GF-D8 (cell line): ENCODE measurements around the gene STARD3.
"Not testable (repeated sequence)": the region's sequence is repeated elsewhere in the genome, so short reads cannot be mapped to it uniquely, and the experiment has no call there.

ENCODE experiments used
- DNase-seq: peaks from one replicate; lab custom pipeline; 2025; lab: John Stamatoyannopoulos, UW

The STARD3 gene

GRCh38 chr17:39695089-39695474 lies 58.1 kb downstream of the STARD3 start:
- DNase-seq = no peak

GRCh38 chr17:39696731-39697130 lies 59.8 kb downstream of the STARD3 start:
- no peak for DNase-seq

- DNase-seq = no peak
Observed at GRCh38 chr17:39697961-39698360, 61.0 kb downstream of the STARD3 start.

DNA sequence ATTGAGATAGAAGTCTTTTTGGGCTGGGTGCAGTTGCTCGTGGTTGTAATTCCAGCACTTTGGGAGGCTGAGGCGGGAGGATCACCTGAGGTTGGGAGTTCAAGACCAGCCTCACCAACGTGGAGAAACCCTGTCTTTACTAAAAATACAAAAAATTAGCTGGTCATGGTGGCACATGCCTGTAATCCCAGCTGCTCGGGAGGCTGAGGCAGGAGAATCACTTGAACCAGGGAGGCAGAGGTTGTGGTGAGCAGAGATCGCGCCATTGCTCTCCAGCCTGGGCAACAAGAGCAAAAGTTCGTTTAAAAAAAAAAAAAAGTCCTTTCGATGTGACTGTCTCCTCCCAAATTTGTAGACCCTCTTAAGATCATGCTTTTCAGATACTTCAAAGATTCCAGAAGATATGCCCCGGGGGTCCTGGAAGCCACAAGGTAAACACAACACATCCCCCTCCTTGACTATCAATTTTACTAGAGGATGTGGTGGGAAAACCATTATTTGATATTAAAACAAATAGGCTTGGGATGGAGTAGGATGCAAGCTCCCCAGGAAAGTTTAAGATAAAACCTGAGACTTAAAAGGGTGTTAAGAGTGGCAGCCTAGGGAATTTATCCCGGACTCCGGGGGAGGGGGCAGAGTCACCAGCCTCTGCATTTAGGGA lies 62.3 kb downstream of the STARD3 start:
- not testable (repeated sequence) for DNase-seq

GRCh38 chr17:39699818-39700147 lies 62.8 kb downstream of the STARD3 start, which contains the start of gene ERBB2:
ERBB2 (plus strand) TSS chr17:39700064; CDS start chr17:39700239, 175 bp downstream.
- DNase-seq = no peak

GRCh38 chr17:39700148-39700987 lies 63.4 kb downstream of the STARD3 start:
- DNase-seq = no peak

- no peak for DNase-seq
Observed at GRCh38 chr17:39701012-39701783, 64.3 kb downstream of the STARD3 start.

GRCh38 chr17:39701784-39702422 lies 65.0 kb downstream of the STARD3 start:
- no peak for DNase-seq

DNA sequence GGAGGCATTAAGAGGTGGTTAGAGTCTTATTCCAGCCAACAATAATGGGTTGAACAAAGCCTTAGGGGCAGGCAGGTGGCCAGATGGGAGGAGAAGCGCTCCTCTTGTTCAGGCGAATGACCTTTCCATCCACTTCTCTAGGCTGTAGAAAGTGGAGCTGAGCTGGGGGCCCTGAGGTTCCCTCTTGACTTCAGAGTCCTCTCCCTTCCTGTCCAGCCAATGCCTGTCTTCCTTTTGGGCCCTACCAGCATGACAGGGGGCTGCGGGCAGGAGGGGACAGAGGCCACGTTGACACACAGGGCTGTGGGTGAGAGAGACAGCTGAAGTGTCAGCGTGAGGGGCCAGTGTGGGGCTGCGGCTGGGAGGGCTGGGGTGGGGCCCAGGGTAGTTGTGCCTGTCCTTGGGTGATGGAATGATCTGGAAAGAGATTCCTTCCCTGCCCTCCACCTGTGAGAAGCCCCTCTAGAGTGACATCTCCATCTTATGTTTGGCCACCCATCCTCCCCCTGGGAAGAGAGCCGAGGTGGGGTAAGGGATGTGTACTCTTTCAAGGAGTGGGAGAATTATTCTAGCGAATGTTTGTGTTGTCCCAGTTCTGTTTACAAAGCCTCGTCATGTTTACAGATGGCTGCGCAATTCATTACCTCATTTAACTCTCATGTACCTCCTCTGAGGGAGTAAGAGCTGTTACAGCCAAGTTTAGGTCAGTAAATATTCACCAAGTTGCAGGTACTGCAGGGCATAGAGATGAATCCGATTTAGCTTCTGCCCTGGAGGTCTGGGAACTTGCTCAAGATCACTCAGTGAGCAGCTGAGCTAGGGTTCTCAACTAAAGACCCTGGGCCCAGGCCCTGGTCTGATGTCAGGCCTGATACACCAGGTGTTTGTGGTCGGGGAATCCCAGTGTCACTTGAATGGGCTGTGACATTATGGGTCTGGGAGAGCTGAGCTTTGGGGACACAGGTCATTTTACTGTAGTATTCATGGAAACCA lies 66.3 kb downstream of the STARD3 start:
- no peak for DNase-seq

DNA sequence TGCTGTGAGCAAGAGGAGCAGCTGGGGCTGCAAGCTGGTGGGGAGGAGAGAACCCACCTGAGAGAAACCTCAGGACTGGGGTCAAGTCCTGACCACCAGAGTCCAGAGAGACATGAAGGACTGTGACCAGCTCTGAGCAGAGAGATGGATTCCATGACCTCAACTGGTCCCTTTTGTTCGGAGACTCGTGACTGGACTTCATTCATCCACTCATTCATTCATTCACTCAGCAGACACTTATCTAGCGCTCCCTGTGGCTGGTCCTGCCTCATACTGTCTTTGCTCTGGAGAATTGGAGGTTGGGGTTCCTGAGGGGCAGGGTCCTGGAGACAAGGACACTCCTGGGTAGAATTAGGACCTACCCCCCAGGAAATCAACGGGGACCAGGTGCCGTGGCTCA lies 67.0 kb downstream of the STARD3 start:
- no peak for DNase-seq

DNA sequence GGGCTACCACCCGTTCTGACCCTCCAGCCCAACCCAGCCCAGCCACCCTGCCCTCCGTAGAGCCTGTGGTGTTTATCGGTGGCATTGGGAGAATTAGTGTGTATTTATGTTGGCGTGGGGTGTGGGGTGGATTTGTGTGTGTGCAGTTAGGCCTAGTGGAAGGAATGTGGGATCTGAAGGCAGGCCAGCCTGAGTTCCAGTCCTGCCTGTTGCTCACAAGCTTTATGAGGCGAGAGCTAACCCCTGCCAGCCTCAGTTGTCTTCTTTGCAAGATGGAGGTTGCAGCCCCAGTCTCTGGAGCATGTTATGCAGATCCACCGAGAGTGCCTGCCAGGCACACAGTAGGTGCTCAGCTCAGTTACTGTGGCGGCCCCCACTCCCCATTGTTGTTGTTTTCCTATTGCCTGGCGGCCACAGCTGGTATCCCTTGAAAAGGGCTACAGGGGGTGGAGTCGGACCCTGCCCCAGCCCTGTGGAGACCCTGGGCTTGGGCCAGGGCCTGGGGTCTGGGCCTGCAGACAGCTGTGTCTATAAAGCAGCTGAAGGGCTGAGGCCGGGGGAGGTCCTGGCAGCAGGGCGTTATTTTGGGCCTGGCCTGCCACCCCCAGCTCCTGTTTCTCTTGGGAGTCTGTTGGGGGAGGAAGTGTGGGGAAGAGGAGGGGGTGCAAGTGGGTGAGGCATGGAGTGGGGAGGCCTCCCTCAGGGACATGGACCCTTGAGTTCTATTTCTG lies 68.0 kb downstream of the STARD3 start:
- no peak for DNase-seq

DNA sequence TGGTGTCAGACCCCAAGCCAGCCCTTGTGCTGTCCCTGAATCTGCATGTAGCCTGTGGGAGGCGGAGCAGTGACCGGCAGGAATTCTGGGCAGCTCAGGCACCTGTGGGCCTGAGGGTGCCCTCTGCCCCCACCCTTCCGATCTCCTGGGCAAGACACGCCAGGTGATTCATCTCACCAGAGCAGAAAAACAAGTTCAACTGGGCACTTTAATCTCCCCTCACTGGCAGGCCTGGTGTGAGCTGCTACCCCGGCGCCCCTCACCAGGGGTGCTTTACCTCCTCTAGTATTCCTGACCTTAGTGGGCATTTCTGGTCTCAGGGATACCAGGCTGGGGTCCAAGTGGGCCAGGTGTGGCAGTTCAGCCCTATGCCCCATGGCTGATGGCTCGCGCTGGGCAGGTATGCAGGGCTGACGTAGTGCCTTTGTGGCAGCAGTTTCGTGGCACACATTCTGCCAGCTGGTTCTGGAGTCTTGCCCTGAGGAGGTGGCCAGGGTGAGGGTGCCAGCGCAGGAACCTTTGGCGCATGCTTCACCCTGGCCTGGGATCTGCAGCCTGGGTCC lies 68.9 kb downstream of the STARD3 start:
- no peak for DNase-seq

GRCh38 chr17:39706383-39706782 lies 69.4 kb downstream of the STARD3 start:
- no peak for DNase-seq

DNA sequence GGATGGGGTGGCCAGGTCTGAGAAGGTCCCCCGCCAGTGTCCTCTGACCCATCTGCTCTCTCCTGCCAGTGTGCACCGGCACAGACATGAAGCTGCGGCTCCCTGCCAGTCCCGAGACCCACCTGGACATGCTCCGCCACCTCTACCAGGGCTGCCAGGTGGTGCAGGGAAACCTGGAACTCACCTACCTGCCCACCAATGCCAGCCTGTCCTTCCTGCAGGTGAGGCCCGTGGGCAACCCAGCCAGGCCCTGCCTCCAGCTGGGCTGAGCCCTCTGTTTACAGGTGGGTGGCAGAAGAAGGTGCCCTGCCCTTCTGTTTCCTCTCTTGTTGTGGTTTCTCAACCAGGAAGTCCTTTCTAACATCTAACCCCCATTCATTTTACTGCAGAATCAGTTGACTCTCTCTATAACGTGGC lies 70.0 kb downstream of the STARD3 start:
- DNase-seq = no peak

GRCh38 chr17:39709319-39709997 lies 72.5 kb downstream of the STARD3 start:
- DNase-seq = no peak

- no peak for DNase-seq
Observed at GRCh38 chr17:39709998-39710964, 73.3 kb downstream of the STARD3 start.

DNA sequence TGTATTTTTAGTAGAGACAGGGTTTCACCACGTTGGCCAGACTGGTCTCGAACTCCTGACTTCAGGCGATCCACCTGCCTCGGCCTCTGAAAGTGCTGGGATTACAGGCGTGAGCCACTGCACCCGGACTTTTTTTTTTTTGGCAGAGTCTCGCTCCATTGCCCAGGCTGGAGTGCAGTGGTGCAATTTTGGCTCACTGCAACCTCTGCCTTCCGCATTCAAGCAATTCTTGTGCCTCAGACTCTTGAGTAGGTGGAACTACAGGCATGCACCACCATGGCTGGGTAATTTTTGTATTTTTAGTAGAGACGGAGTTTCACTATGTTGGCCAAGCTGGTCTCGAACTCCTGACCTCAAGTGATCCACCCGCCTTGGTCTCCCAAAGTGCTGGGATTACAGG lies 74.1 kb downstream of the STARD3 start:
- not testable (repeated sequence) for DNase-seq

DNA sequence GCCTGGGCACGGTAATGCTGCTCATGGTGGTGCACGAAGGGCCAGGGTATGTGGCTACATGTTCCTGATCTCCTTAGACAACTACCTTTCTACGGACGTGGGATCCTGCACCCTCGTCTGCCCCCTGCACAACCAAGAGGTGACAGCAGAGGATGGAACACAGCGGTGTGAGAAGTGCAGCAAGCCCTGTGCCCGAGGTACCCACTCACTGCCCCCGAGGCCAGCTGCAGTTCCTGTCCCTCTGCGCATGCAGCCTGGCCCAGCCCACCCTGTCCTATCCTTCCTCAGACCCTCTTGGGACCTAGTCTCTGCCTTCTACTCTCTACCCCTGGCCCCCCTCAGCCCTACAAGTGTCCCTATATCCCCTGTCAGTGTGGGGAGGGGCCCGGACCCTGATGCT lies 74.9 kb downstream of the STARD3 start:
- DNase-seq = no peak
